ENCODE data around the gene INPPL1.

DNA sequence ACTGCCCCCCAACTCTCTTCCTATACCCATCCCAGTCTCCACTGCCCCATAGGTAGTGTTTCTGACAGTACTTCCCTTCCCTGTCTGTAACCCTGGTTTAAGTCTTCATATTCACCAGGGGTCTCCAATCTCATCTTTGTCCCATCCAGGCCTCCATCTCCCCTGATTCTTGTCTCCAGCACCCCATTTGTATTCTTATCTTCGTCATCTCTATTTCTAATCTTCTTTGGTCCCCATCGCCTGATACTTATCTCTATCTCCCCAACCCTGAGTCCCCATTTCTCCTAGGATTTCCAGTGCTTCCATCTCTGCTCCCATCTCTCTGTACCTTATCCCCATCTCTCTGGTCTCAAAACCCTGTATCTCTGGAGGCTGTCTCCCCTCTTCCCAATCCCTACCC is 17.6 kb downstream of the INPPL1 start:
- TF ChIP-seq CTCF (IDR thresholded peaks at IDR 0.05) (no peak), POLR2A (IDR thresholded peaks at IDR 0.05) (no peak), POLR2AphosphoS5 (IDR thresholded peaks at IDR 0.05; ENCODE audit: insufficient read depth in 1 of 2, low read depth in 1 of 2) (no peak)

Data from vagina (tissue), 2 donors.